IPS DF 19.7 (cell line): ENCODE data around the gene EXOC3L2.

Experiments
- DNase-seq: peaks from one replicate; pipeline ENCODE4 v3.0.0-alpha.2; 2013; ENCODE audit warnings: low read depth, low spot score

Gene EXOC3L2

GRCh38 chr19:45179892-45180370, 65.3 kb downstream of the EXOC3L2 start:
- no peak for DNase-seq

GRCh38 chr19:45179072-45179891, 65.9 kb downstream of the EXOC3L2 start:
- DNase-seq, result no peak

- peak; percentile 100 for DNase-seq
These were observed 66.7 kb downstream of the EXOC3L2 start, which contains the start of gene BLOC1S3 for GRCh38 chr19:45178262-45179071. BLOC1S3 (plus strand) TSS chr19:45178784; CDS start chr19:45179297, 513 bp downstream.

GRCh38 chr19:45177817-45178261, 67.4 kb downstream of the EXOC3L2 start, which contains the start of gene TRAPPC6A:
TRAPPC6A (minus strand) TSS chr19:45178237; CDS start chr19:45178218, 19 bp downstream.
- no peak for DNase-seq

- DNase-seq, result no peak
These were observed 69.5 kb downstream of the EXOC3L2 start for GRCh38 chr19:45175515-45176345.

- DNase-seq, result no peak
These were observed 71.4 kb downstream of the EXOC3L2 start for GRCh38 chr19:45173816-45174215.

GRCh38 chr19:45172611-45173208, 72.5 kb downstream of the EXOC3L2 start:
- no peak for DNase-seq

- no peak for DNase-seq
These were observed 73.0 kb downstream of the EXOC3L2 start for GRCh38 chr19:45172173-45172572.

GRCh38 chr19:45171211-45171623, 74.0 kb downstream of the EXOC3L2 start:
- DNase-seq, result no peak

- DNase-seq, result no peak
These were observed 74.8 kb downstream of the EXOC3L2 start for GRCh38 chr19:45170146-45171106.

GRCh38 chr19:45169602-45170001, 75.6 kb downstream of the EXOC3L2 start:
- no peak for DNase-seq

GRCh38 chr19:45168767-45169351, 76.3 kb downstream of the EXOC3L2 start:
- no peak for DNase-seq

- no peak for DNase-seq
These were observed 78.4 kb downstream of the EXOC3L2 start for GRCh38 chr19:45166723-45167252.

GRCh38 chr19:45164577-45165335, 80.5 kb downstream of the EXOC3L2 start:
- DNase-seq, result no peak

GRCh38 chr19:45163751-45164460, 81.3 kb downstream of the EXOC3L2 start:
- no peak for DNase-seq

GRCh38 chr19:45163156-45163555, 82.1 kb downstream of the EXOC3L2 start:
- no peak for DNase-seq

- DNase-seq, result no peak
These were observed 82.5 kb downstream of the EXOC3L2 start for GRCh38 chr19:45162608-45163143.
